ENCODE results near the gene SLC25A19.

The SLC25A19 gene

DNA sequence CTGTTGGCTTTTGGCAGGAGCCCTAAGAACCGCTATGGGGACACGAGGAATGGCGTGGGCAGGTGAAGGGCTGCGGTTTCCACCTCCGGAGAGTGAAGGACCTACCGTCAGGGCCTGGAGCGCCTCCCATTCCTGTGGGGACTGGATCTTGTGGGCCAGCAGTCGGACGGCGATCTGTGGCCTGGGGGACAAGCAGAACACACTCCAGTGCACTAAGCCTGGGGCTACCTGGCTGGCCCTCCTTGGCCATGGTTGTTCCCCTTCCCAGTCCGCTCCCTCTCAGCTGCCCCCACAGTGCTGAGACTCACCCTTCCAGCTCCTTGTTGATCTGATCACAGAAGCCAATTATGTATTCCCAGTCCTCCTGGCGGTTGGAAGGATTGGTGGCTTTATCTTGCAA is 42.8 kb downstream of the SLC25A19 start:
- no peak for DNase-seq
- TF ChIP-seq GATA1 (IDR thresholded peaks at IDR 0.05; ENCODE audit: low read depth, low read length) (no peak), POLR2A (IDR thresholded peaks at IDR 0.05; ENCODE audit: low read length) (no peak)

DNA sequence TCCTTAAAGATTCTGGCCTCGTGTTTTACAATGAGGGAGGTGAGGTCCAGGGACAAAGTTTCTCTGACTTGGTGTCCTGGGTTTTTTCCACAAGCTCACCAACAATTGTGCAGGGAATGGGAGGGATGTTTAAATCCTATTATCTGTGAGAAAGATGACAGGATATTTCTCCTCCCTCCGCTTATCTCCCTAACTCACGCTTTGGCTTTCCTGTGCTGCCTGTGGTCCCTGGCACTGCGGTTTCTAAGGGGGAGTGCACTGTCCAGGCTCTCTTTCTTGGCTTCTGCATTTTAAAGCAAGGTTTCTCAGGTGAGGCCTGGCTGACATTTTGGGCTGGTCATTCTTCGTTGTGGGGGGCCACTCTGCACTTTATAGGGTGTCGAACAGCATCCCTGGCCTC is 44.2 kb downstream of the SLC25A19 start:
- DNase-seq: no peak
- TF ChIP-seq GATA1 (IDR thresholded peaks at IDR 0.05; ENCODE audit: low read depth, low read length) (no peak), POLR2A (IDR thresholded peaks at IDR 0.05; ENCODE audit: low read length) (no peak)

DNA sequence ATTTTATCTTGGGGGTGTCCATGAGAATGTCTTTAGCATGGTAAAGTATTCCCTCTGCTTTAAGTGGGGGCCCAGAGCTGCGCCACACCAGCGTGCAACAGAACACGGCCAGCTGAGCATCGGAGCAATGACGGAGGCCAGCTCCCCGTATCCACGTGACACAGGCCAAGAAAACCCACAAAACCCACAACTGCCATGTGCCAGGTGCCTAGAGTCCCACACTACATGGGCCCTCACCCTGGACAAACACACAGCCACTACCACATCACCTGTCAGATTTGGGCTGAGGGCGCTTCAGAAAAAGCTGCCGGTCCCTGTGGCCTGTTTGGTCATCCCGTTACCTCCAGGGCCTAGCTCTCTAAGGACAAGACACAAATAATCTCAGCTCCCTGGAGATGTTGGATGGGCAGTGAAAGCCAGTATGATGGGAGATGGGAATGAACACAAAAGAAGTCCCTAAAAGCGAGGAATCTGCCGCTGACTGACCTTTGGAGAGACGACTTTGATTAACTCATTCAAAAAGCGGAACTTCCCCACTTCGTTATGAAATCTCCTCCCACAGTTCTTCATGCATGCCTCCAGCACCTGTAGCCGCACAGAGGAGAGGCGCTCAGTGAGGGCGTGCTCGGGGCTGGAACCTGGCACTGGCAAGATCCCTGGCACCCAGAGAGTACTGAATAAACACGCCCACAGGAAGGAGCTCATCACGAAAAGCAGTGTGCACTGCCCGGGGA is 44.9 kb downstream of the SLC25A19 start:
- no peak for DNase-seq

DNA sequence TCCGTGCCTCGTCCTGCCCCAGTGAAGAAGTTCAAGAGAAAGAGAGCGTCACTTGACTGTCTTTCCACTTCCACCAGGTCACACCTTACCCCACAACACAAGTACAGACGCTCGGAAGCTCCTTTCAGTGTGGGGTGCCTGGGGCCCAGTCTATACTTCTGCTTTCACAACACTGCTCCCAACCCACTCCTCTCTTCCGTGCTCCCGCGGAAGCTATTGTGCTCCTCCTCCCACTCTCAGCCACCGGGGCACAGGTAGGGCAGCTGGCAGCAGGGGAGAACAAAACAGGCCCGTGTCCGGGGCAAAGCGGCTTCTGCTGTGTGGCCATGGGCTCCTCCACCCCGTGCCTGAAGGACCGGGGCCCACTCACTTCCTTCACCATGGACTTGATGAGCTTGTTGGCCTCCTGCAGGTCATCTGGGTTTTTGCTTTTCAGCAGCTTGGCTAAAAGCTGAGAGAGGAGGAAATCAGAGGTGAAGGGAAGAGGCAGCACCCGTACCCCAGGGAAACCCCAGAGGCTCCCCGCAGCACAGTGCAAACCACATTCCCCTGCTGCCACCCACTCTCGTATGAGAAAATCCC is 46.7 kb downstream of the SLC25A19 start:
- TF ChIP-seq POLR2A (IDR thresholded peaks at IDR 0.05; ENCODE audit: low read length) (no peak), GATA1 (IDR thresholded peaks at IDR 0.05; ENCODE audit: low read depth, low read length) (no peak)
- no peak for DNase-seq

More for the DNA sequence above, 44.9 kb downstream of the SLC25A19 start:
- TF ChIP-seq POLR2A (IDR thresholded peaks at IDR 0.05; ENCODE audit: low read length): no peak
- no peak for TF ChIP-seq GATA1 (IDR thresholded peaks at IDR 0.05; ENCODE audit: low read depth, low read length)

DNA sequence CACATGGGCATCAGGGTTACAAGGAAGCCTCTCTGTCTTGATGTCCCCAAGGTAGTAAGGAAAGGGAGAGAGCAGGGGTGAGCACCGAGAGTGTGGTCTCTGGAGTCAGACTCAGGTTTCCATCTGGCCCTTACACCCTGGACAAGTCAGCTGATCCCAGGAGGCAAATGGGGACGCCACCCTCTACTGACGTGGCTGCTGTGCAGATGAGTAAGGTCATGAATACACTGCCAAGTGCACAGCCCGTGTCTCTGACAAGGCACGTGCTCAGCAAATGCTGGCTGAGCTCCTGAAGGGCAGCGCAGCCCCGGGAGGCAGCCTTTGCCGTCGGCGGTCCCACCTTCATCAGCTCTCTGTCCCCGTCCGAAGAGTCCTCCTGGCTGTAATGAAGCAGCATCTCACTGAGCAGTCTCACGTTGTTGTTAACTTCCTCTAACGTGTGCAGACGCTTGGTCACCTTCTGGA is 47.2 kb downstream of the SLC25A19 start:
- DNase-seq: no peak
- no peak for TF ChIP-seq GATA1 (IDR thresholded peaks at IDR 0.05; ENCODE audit: low read depth, low read length)

DNA sequence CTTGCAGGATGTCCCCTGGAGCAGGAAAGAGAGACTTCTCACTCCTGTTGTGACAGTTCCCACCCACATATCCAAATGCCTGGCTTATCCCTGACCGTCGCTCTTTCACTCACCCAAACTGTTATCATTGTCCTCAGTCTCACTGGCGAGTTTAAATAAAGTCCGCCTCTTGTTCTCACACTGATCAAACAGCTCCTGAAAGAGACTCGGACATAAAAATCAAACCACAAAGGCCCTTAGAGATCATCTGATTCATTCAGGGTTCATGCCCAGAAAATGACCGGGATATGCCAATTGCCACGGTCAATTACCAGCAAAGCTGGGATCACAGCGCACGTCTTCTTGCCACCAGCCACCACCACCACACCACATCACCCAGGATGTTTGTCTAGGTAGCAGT is 47.7 kb downstream of the SLC25A19 start:
- TF ChIP-seq GATA1 (IDR thresholded peaks at IDR 0.05; ENCODE audit: low read depth, low read length): no peak
- DNase-seq: no peak

DNA sequence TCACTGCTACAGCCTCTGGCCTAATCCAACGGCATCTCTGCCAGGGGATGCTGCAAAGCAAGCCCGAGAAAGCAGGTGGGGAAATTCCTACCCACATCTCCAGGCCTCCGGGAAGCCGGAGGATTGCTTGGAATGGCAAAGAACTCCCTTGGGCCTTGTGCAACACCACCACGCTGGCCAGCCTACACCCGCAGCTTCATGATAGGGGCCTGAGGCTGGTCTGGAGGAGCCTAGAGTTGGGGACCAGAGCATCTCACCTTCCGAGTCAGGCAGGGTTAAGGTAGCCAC is 48.1 kb downstream of the SLC25A19 start:
- TF ChIP-seq POLR2A (IDR thresholded peaks at IDR 0.05; ENCODE audit: low read length) (no peak), GATA1 (IDR thresholded peaks at IDR 0.05; ENCODE audit: low read depth, low read length) (no peak)
- no peak for DNase-seq

DNA sequence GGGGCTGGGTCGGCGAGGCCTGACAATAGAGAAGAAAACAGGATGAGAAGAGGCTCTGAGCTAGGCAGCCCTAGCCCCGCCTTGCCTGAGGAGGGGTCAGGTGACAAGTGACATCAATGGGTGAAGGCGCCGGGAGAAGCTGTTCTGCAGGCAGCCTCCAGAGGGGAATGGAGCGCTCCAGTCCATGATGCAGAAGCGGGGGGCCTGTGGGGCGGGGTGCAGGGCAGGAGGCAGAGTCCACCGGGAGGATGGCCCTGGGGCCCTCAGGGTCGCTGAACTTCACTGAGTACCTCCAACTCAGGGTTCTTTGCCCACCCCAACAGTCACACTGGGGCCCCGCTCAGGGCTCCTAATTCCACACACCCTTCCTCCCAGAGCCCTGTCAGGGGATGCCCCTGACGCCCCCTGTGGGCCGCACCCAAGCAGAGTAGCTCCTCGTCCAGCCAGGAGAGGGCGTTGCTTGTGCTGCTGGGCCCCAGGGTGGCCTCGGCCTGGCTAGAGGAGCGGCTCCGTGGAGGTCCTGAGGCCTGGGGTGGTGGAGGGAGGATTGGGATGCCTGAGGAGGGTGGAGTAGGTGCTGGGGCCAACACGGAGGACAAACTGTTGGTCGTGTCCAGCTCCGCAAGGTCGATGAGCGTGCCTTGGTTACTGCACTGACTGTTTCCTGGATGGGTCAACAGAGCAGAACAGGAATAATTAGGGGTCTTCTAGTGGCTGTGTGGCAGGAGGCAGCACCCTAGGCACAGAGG is 48.7 kb downstream of the SLC25A19 start:
- peak; percentile 64 to 70 for DNase-seq
- no peak for TF ChIP-seq POLR2A (IDR thresholded peaks at IDR 0.05; ENCODE audit: low read length)
- no peak for TF ChIP-seq GATA1 (IDR thresholded peaks at IDR 0.05; ENCODE audit: low read depth, low read length)

DNA sequence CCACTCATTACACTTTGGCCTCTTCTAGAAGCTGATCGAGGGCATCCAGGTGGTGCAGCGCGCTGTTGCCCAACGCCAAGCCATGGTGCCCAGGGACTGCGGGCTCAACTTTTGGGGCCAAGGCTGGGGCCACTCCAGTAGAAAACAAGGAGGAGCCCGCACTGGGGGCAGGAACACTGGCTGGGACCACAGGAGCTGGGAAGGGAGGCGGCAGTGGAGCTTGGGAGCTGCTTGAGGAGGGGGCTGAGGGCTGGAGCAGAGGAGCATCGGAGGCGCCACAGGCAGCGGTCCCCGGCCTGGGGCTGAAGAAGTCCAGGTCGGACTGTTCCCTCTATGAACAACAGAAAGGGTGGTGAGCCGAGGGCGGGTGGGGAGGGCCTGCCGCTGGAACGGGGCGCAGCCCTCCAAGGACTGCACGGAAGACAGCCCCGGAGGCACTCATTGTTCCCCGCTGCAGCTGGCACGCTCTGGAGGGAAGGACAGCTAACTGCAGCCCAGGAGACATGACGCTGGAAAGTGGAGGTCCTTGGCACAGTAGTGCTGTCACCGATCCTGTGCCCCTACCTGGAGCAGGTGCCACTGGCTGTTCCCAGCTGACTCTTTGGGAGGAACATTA is 49.3 kb downstream of the SLC25A19 start:
- TF ChIP-seq POLR2A (IDR thresholded peaks at IDR 0.05; ENCODE audit: low read length) (no peak), GATA1 (IDR thresholded peaks at IDR 0.05; ENCODE audit: low read depth, low read length) (no peak)
- DNase-seq: no peak

DNA sequence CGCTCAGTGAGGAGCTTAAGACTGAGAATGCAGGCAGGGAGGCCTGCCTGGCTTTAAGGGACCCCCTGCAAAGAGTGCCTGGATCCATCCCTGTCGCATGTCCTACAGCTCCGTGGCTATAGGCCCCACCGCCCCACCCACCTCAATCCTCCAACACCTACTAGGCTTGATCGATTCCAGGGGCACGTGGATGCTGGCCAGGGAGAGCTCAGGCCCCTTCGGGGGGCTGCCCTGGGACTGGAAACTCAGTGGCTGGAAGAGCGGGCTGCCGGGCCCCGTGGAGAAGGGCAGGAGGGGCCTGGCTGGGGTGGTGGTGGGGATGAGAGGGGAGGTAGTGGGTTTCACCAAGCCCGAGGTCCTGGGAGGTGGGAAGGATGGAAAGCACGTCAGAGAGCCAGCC is 50.0 kb downstream of the SLC25A19 start:
- no peak for DNase-seq
- no peak for TF ChIP-seq POLR2A (IDR thresholded peaks at IDR 0.05; ENCODE audit: low read length)
- TF ChIP-seq GATA1 (IDR thresholded peaks at IDR 0.05; ENCODE audit: low read depth, low read length): no peak

DNA sequence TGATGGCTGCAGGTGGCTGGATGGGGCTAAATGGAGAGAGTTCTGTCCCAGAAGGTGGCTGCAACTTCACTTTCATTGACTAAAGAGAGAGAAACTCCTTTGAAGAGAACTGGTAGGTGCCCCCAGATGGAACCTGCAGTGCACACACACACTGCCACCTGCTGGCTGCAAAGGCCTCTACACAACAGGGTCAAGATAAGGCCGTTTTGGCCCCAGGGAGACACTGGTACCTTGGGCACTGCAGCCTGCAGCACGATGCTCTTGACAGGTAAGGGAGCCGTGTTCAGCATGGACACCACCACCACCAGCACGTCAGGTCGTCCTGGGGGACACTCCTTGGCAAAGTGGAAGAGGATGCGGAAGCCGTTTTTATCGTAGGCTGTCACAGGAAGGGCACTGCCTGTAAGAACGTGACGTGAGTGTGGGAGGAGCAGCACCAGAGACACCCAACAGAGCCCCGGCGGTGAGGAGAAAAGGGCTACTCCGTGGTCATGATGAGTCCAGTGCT is 50.5 kb downstream of the SLC25A19 start:
- TF ChIP-seq GATA1 (IDR thresholded peaks at IDR 0.05; ENCODE audit: low read depth, low read length) (no peak), POLR2A (IDR thresholded peaks at IDR 0.05; ENCODE audit: low read length) (no peak)
- peak; percentile 85 to 88 for DNase-seq

DNA sequence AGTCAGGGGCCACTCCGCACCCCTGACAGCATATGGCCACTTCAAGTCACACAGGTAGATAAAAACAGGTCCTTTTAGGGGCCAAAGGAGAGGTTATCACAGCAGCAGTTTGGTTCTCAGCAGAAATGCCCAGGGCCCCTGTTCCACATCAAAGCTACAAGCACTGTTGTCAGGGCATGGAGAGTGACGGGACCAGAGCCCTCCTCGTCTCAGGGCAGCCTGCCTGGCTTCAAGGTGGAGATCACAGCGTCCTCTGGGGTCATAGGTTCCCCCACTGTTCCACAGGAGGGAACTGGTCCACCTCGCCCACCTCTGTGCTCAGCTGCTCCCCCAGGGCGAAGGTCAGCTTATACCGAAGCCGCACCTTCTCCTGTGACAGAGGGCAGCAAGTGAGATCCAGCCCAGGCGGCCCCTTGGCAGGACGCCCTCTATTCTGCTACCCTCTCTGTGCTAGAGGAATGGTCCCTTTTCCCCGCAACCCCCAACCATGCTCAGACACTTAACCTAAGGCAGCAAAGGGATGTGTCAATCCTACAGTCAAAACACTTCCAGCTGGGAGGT is 51.1 kb downstream of the SLC25A19 start:
- no peak for TF ChIP-seq GATA1 (IDR thresholded peaks at IDR 0.05; ENCODE audit: low read depth, low read length)
- no peak for TF ChIP-seq POLR2A (IDR thresholded peaks at IDR 0.05; ENCODE audit: low read length)
- no peak for DNase-seq

DNA sequence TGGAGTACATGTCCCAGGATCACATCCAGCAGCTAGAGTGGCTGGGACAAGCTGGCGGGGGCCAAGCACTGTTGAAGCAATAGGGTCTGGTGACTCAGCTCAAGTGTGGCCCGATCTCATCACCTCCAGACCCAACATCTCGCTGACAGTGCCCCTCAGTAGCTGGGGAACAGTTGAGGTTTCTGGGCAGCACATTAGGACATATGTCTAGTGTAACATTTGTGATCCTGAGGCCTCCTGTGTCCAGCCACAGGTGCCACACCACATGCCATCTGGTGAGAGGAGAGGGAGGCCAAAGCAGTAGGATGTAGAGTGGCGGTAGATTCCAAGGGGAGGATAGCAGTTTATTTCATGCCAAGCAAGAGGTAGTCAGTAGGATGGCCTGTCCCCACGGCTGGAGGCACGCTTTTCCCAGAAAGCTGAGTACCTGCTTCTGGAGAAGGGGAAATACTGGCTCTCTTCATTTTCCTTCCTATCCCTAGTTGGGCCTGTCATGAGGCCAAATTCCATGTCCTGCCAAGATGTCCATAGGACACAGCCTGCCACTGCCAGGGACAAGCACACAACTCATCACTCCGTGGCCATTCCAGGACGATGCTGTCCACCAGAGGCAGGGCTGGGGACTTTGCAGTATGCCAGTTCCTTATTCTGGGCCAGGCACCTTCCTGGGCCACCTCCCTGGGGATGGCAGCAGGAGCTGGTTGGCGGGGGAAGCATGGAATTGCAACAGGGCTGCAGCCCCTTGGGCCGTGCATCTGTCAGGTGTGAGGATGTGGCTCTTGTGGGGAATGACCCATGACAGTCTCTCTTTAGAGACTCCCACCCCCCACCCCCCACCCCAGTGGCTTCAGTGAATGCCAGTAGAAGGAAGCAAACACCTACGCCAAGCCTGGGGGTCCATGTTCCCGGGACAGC is 51.9 kb downstream of the SLC25A19 start:
- no peak for DNase-seq
- no peak for TF ChIP-seq GATA1 (IDR thresholded peaks at IDR 0.05; ENCODE audit: low read depth, low read length)
- TF ChIP-seq POLR2A (IDR thresholded peaks at IDR 0.05; ENCODE audit: low read length): no peak
